Thoracic aorta (tissue), 2 donors: Measurements from ENCODE around the gene STARD7. TPM values are rescaled to one million over a fixed set of nuclear protein-coding genes. Genes with fewer than 3 reads are reported as not detected.

ENCODE experiments used
- ATAC-seq: fragments of 150-250 bp; one replicate; pipeline ENCODE4 v1.8.0; 2017; ENCODE audit warnings: low read depth; ENCODE audit not compliant: insufficient number of reproducible peaks, low FRiP score
- DNase-seq: peaks from one replicate; pipeline ENCODE4 v3.0.0-alpha.2; 2020; ENCODE audit warnings: low spot score
- H3K27ac ChIP-seq, 2 donors: fragments of 200-600 bp; sonication (generic); 1 replicate in 1 of 2; 2 replicates in 1 of 2; pipeline ENCODE4 v1.5.1; 2016; ENCODE audit warnings: mild to moderate bottlenecking in 2 of 2, moderate library complexity in 2 of 2
- H3K27me3 ChIP-seq: fragments of 200-600 bp; sonication (generic); replicated peaks from 2 replicates; pipeline ENCODE4 v1.6.0; 2016; ENCODE audit warnings: mild to moderate bottlenecking; ENCODE audit not compliant: insufficient read depth
- H3K36me3 ChIP-seq: fragments of 200-600 bp; sonication (generic); one replicate; pipeline ENCODE4 v1.5.1; 2016
- H3K4me1 ChIP-seq, 2 donors: fragments of 200-600 bp; sonication (generic); 1 replicate in 1 of 2; 2 replicates in 1 of 2; pipeline versions ENCODE4 v1.5.1 to v1.6.0; 2016; ENCODE audit warnings: low read depth in 2 of 2, mild to moderate bottlenecking in 1 of 2; ENCODE audit not compliant: control insufficient read depth in 1 of 2
- H3K4me3 ChIP-seq: fragments of 200-600 bp; sonication (generic); 2 replicates; pipeline ENCODE4 v1.5.1; 2016; ENCODE audit warnings: mild to moderate bottlenecking
- H3K9me3 ChIP-seq: fragments of 200-600 bp; sonication (generic); 2 replicates; pipeline ENCODE4 v1.5.1; 2016
- total RNA-seq, 2 donors: library from RNA; depleted of rRNA; stranded (reverse); fragments of >200 nt; gene quantifications; one replicate each; pipeline versions ENCODE4 v1.1.0 to v1.2.3, GENCODE V29; 2016
- TF ChIP-seq, protein P1 (sequence below): fragments of 200-600 bp; sonication (generic); IDR thresholded peaks from one replicate; pipeline ENCODE4 v1.5.1; 2019; ENCODE audit warnings: antibody characterized with exemption

STARD7 gene
- total RNA-seq, 2 donors from 2014 or later = 68.1 to 135 TPM

DNA sequence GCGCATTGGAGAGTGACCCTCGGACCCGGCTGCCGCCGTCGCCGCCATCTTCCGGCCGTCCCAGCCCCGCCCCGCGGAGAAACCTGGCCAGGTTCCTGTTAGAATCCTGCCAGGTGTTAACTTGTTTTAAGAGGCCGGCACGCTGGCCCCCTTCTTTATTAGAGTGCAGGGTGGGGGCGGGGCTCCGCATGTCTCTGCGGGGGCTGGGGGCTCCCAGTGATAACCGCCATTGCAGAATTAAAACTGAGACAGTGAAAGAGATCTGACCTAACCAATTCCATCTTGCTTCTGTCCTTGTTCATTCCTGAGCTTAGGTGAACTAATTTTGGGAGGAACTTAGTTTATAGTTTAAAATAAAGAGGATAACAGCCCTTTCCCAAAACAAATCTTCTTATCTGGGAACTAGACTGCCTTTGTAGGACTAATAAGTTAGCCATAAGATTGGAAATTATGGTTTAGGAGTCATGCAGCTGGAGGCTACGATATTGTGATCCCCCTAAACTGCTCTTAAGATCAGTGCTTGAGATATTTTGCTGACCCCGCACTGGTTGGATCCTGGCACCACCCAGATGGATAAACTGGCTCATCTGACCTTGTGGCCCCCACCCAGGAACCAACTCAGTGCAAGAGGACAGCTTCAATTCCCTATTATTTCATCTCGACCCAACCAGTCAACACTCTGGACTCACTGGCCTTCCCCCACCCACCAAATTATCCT is 543 bp upstream of the STARD7 start:
- Histone ChIP-seq H3K4me1 (peaks cover 37 to 44% of the 10 kb centered on the region in 2 donors), H3K27ac (peak overlapping the region; percentile 92), H3K27me3 (no peaks in the 10 kb centered on the region), H3K9me3 (no peaks in the 10 kb centered on the region), H3K36me3 (no peaks in the 10 kb centered on the region), H3K4me3 (peak overlapping the region; percentile 94)
- ATAC-seq (no peak), DNase-seq (no peak)
- TF ChIP-seq, protein P1, sequence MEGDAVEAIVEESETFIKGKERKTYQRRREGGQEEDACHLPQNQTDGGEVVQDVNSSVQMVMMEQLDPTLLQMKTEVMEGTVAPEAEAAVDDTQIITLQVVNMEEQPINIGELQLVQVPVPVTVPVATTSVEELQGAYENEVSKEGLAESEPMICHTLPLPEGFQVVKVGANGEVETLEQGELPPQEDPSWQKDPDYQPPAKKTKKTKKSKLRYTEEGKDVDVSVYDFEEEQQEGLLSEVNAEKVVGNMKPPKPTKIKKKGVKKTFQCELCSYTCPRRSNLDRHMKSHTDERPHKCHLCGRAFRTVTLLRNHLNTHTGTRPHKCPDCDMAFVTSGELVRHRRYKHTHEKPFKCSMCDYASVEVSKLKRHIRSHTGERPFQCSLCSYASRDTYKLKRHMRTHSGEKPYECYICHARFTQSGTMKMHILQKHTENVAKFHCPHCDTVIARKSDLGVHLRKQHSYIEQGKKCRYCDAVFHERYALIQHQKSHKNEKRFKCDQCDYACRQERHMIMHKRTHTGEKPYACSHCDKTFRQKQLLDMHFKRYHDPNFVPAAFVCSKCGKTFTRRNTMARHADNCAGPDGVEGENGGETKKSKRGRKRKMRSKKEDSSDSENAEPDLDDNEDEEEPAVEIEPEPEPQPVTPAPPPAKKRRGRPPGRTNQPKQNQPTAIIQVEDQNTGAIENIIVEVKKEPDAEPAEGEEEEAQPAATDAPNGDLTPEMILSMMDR = no peak

DNA sequence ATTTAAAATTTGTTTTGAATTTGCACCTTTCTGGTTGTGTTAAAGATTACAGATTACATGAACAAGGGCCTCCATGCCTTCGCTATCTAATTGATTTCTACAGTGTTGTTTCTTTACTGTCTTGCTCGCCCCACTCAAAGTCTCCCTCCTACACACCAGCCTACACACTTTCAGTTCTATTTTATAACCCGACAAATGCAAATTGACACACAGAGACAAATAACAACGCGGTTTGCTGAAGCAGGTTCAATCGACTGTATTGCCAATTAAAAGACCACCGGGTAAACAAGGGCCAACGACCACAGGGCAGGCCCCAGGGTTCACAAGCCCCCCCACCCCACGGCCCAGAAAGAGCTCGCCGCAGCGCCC is 869 bp downstream of the STARD7 start:
- no peaks in the 10 kb centered on the region for H3K27me3 ChIP-seq
- no peaks in the 10 kb centered on the region for H3K9me3 ChIP-seq
- H3K36me3 ChIP-seq = no peaks in the 10 kb centered on the region
- DNase-seq = no peak
- no peak for ATAC-seq
- peak overlapping the region; percentile 92 for H3K27ac ChIP-seq
- peaks cover 47 to 56% of the 10 kb centered on the region in 2 donors for H3K4me1 ChIP-seq
- H3K4me3 ChIP-seq = peak overlapping the region; percentile 94
- TF ChIP-seq, protein P1 = no peak

DNA sequence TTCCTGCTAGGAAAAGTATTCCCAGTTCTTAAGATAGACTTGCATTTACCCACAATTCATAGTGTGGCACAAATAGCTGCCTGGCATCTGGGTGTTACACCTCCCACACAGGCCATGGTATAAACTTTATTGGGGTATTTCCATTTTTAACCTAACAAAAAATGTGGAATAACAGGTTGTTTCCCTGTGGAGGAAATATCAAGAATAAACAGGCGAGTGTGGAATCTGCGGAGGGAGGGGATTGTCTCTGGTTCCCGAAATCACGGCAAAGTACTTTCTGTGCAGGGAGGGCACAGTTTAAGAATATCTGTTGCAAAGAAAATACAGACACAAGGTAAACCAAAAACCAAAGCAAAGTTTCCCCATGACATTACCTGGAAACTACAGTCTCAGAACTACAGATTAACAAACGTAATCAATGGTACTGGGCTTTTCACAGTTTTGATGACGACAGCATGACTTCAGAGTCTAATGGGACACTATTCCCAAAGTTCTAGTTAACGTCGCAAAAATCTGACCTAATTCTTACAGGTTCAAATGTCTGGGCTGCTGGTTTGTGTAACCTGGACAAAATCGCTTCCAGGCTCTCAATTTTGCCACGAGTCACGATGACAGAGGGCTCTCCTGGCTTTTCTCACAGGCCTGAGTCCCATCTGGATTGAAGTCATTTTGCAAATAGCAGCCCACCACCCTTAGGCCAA is 1.4 kb downstream of the STARD7 start:
- Histone ChIP-seq H3K36me3 (no peaks in the 10 kb centered on the region), H3K4me1 (peaks cover 52 to 59% of the 10 kb centered on the region in 2 donors), H3K27me3 (no peaks in the 10 kb centered on the region), H3K4me3 (peak overlapping the region; percentile 94), H3K9me3 (no peaks in the 10 kb centered on the region), H3K27ac (peak overlapping the region; percentile 92)
- TF ChIP-seq, protein P1 = no peak
- ATAC-seq (no peak), DNase-seq (no peak)

DNA sequence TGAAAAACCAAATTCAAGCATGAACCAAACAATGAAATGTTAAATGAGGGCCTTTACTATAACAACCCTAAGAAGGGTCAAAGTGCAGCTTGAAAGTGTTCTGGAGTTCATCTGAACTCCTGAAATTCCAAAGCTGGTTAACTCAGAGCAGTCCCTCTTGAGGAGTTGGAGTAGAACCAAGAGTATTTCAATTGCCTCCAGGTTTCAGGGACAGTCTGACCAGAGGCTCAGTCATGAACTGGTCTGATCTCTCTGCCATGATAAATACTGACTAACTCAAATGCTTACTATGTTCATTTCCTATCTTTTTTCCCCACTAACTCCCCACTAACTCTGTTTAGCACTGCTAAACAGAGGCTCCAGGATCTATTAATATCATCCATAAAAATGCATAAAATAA is 2.7 kb downstream of the STARD7 start:
- Histone ChIP-seq H3K36me3 (no peaks in the 10 kb centered on the region), H3K27me3 (no peaks in the 10 kb centered on the region), H3K4me1 (peaks cover 53 to 67% of the 10 kb centered on the region in 2 donors), H3K4me3 (peak overlapping the region; percentile 22), H3K27ac (peak overlapping the region; percentile 48 to 64), H3K9me3 (no peaks in the 10 kb centered on the region)
- TF ChIP-seq, protein P1 = no peak
- DNase-seq (no peak), ATAC-seq (no peak)

DNA sequence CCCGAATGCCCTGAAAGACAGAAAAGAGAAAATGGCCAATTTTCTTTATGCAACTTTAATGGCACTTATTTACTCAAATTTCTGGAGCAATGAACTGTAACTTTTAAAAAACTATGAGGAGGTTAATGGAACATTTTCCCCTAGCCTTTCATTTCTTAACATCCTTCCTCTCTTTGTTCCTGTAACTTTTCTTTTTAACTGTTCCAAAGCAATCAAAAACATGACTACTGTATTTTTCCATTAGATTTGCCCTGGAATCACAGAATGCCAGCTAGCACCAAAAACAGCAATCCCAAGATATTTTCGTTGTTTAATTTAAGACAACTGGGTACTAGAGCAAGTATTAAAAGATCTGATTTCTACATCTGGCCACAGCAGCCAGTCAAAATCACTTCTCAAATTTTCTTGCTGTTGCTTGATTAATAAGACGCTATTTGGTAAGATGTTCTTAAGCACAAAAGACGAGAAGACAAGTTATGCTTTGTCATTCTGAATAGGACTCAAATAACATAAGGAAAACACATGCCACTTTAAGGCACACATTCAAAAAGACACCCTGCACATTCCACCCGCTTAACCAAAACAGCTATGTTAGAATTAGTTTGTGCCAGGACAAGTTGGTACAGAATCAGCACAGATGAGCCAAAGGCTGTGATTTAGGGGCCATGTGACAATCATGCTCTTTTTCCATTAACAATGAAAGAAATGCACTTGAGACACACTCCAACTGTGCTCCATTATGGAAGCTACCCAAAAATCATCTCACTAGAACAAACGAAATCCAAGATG is 3.6 kb downstream of the STARD7 start:
- DNase-seq (no peak), ATAC-seq (no peak)
- H3K27me3 ChIP-seq = no peaks in the 10 kb centered on the region
- TF ChIP-seq, protein P1 = no peak
- H3K9me3 ChIP-seq = no peaks in the 10 kb centered on the region
- H3K36me3 ChIP-seq = no peaks in the 10 kb centered on the region
- peak overlapping the region; percentile 48 to 64 for H3K27ac ChIP-seq
- peak overlapping the region; percentile 22 for H3K4me3 ChIP-seq
- H3K4me1 ChIP-seq = peaks cover 53 to 67% of the 10 kb centered on the region in 2 donors
